HG02981 (cell line): ENCODE results near the gene ADGRL3.

Experiments
- ATAC-seq: cut with Tn5 transposase; IDR thresholded peaks from one replicate; pipeline ENCODE4 v1.9.1; 2021; ENCODE audit warnings: mild to moderate bottlenecking, moderate library complexity; ENCODE audit not compliant: unreplicated experiment

The ADGRL3 gene

GRCh38 chr4:61407642-61408618 lies 207.8 kb downstream of the ADGRL3 start:
- ATAC-seq, result no peak

GRCh38 chr4:61408861-61409260 lies 208.7 kb downstream of the ADGRL3 start:
- no peak for ATAC-seq

- no peak for ATAC-seq
These were observed 211.1 kb downstream of the ADGRL3 start for GRCh38 chr4:61411241-61411640.

- no peak for ATAC-seq
These were observed 225.2 kb downstream of the ADGRL3 start for GRCh38 chr4:61425315-61425714.

GRCh38 chr4:61426229-61426628 lies 226.1 kb downstream of the ADGRL3 start:
- no peak for ATAC-seq

- ATAC-seq, result no peak
These were observed 227.1 kb downstream of the ADGRL3 start for GRCh38 chr4:61427099-61427817.

GRCh38 chr4:61427818-61428495 lies 227.8 kb downstream of the ADGRL3 start:
- ATAC-seq, result no peak

- no peak for ATAC-seq
These were observed 228.8 kb downstream of the ADGRL3 start for GRCh38 chr4:61428950-61429349.

GRCh38 chr4:61431131-61431530 lies 231.0 kb downstream of the ADGRL3 start:
- no peak for ATAC-seq

GRCh38 chr4:61437923-61438322 lies 237.8 kb downstream of the ADGRL3 start:
- ATAC-seq, result no peak

- ATAC-seq, result no peak
These were observed 240.2 kb downstream of the ADGRL3 start for GRCh38 chr4:61440321-61440720.

- ATAC-seq, result no peak
These were observed 242.8 kb downstream of the ADGRL3 start for GRCh38 chr4:61442936-61443335.

GRCh38 chr4:61443813-61444510 lies 243.8 kb downstream of the ADGRL3 start:
- no peak for ATAC-seq

- no peak for ATAC-seq
These were observed 245.4 kb downstream of the ADGRL3 start for GRCh38 chr4:61445374-61446063.

GRCh38 chr4:61446941-61447340 lies 246.8 kb downstream of the ADGRL3 start:
- no peak for ATAC-seq

- ATAC-seq, result no peak
These were observed 247.8 kb downstream of the ADGRL3 start for GRCh38 chr4:61447918-61448317.

GRCh38 chr4:61451935-61452334 lies 251.8 kb downstream of the ADGRL3 start:
- ATAC-seq, result no peak

- no peak for ATAC-seq
These were observed 261.8 kb downstream of the ADGRL3 start for GRCh38 chr4:61461956-61462355.

GRCh38 chr4:61462451-61463326 lies 262.6 kb downstream of the ADGRL3 start:
- no peak for ATAC-seq
